GM04503 (cell line): Measurements from ENCODE around the gene ETV6.
A peak's percentile ranks its signal among the peaks of the same experiment; 100 is the strongest.
"Not testable (repeated sequence)": the region's sequence is repeated elsewhere in the genome, so short reads cannot be mapped to it uniquely, and the experiment has no call there.

Experiments
- DNase-seq: peaks from one replicate; pipeline ENCODE4 v3.0.0-alpha.2; 2012; ENCODE audit warnings: low read depth

The ETV6 gene

DNA sequence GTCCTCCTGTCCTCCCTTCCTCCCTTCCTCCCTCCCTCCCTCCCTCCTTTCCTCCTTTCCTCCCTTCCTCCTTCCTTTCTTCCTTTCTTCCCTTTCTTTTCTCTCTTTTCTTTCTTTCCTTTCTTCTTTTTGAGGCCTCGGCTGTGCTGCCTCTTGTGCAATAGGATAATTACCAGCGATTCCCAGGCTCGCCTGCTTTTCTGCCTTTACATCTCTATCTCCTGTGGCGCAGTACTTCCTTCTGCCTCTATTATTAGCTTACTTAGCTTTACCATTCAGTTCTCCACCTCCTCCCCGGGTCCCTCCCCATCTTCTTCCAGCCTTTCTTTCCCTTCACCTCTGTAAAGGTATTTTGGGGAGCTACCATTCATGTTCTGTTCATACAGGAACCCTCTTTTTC lies 19.9 kb downstream of the ETV6 start:
- no peak for DNase-seq

DNA sequence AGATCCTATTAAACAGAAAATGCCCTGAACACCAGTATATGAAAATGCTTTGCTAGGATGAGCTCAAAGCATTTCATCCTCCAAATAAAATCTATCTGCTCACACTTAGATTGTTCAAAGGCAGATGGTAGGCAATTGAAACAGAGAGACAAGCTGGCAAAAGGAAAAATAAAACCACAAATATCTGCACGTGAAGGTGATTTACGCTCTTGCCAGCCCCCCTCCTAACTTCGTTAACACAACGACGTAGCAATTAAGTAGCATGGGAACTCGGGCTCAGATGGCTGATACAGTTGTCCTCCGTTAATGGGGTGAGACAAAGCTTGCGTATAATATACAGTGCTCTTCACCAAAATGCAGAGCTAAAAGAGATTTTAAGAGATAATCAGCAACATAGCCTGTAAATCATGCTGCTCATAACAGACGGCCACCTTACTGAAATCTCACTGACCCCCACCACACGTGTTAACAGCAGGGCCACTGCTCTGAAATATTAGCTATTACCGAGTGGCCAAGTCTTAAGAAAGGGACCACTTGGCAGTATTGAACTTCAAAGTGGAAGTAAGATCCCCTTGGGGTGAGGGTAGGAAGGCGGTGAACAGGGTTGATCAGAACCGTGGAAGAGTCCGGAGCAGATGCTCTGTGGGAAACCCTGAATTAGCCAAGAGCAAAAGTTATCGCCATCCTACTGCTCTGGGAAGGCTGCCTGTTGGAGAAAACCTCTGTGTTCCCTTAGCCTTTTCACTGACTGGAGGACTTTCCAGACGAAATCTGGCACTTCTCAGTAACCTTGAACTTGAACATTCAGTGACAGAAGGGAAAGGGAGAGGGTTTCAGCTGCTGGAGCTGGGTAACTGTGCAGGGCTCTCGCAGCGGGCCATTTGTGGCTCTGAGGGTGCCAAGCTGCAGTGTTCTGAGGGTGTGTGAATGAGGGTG lies 23.1 kb downstream of the ETV6 start:
- DNase-seq, result no peak

DNA sequence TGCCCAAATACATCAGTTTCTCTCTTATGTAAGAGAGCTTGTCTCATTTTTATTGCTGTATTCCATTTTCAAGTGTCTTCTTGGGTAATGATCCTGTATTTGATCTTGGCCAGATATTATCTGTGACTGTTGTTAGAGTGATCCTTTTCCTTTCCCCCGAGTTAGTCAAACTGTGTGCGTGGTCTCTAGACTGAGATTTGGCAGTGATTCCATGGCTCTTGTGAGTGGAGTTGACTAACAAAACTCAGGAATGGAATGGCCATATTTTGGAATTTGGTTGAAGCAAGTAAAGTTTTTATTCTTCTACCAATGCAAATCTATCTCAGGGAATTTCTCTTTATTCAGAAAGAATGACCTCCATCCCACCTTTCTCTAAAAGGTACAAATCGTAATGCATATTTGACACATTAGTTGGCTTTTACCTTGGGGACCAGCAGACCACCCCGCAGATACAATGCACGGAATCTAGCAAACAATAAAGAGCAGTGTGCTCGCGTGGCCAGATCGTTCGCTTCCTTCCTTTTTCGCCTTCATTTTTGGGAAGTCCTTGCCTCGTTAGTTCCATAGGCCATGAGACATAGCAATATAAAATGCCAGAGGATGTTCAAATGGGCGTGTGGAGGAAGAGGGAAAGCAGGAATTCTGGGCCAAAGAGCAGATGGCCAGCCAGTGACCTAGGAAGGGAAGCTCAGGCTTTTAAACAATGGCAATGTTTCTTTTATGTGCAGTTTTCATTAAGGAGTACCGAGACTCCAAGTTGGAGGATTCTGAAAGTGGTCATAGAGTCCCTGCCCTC lies 24.4 kb downstream of the ETV6 start:
- DNase-seq, result no peak

DNA sequence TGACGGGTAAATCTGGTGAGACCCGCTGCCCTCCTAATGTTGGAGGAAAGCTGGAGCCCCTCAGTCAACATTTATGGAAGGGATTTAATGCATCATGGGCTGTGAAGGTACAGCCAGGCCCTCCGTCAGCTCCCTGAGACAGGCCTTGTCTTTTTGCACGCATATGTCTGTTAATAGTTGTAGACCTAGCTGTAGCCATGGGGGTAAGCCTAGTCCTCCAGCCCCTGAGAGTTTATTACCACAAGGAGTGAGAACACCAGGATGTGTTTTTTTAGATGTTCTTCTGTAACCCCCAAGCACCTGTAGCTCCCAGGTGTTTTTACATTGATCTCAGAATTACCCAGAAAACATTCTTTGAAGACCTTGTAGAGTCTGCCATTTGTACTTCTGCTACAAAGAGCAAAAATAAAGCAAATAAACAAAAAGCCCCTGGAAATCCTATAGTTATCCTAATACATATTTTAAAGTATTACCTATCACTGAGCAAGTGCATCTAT lies 25.5 kb downstream of the ETV6 start:
- DNase-seq, result no peak

DNA sequence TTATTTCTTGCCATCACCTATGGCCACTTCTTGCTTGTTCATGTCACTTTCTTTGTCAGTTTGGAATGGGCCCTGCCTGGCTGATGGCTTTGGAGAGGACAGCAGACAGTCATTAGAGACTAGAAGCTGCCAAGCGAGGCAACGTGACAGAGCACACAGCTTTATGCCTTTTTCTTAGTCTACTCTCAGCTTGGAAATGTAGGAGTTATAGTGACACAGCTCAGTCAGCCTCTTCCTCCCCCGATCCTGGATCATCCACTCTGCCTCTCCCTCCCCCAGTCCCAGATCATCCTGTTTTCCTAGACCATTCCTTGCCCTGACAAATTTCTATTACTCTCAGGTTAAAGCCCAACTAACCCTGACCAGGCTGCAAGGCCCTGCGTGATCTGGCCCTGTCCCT lies 26.6 kb downstream of the ETV6 start:
- DNase-seq, result no peak

DNA sequence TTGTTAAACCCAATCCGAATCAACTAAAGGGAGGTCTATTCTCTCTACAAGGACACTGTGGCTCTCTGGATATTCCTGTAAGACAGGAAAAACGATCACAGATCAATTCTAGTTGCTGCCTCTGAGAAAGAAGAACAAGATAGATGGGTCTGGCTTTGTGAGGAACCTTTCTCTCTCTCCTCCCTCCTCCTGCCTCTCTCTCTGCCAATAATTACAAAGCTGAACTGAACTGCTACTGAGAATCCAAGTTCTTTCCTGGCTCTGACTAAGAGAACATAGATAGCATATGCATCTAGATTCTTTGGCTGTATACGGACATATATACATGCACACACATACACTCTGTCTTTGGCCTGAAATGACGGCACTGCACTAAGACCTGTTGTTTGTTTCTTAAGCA lies 27.6 kb downstream of the ETV6 start:
- DNase-seq, result no peak

DNA sequence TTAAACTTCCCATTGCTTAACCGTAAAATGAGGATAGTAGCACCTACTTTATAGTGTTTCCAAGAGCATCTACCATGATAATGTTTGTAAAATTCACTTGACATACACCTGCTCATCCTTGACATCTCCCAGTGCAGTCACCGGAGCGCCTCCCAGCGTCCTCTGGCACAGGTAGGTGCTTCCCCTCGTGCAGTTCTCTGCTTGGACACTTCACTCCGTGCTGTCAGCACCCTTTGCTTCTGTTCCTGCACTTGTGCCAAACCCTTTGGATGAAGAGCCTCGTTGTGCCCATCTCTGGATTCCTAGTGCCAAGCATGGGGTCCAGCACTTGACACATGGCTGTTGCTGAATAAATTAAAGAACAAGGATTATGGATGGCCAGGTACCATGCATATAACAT lies 28.3 kb downstream of the ETV6 start:
- no peak for DNase-seq

DNA sequence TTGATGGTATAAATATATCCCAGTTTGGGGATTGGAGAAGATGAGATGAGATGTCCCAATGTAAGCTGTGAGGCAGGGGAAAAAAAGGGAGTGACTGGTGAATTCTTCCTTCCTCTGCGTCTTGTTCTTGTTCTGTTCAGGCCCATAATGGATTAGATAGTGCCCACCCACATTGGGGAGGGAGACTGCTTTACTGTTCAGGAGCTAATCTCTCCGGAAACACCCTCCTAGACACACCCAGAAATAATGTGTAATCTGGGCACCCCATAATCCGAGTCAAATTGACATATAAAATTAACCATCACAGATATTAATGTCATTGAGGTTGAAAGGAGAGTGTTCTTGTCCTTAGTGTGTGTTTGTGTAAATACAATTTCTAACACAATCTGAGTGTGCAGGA lies 29.3 kb downstream of the ETV6 start:
- DNase-seq, result no peak

DNA sequence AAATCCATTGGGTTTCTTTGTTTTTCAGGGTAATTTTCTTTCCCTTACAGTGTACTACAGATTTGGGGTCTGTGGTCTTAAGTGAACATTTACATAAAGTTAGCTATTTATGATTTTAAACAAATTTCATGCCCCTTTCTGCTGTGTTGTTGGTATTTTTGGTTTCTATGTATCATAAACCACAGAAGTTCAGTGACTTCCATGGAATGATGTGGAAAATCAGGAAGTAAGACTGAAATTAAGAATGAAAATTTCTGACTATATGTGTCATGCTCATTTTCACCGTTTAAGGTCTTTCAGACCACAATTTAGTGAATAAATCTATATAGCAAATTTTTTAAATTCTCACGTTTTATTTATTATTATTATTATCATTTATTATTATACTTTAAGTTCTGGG lies 31.7 kb downstream of the ETV6 start:
- DNase-seq, result no peak

DNA sequence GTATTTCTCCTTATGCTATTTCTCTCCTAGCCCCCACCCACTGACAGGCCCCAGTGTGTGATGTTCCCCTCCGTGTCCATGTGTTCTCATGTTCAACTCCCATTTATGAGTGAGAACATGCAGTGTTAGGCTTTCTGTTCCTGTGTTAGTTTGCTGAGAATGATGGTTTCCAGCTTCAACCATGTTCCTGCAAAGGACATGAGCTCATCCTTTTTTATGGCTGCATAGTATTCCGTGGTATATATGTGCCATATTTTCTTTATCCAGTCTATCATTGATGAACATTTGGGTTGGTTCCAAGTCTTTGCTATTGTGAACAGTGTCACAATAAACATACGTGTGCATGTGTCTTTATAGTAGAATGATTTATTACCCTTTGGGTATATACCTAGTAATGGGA lies 32.2 kb downstream of the ETV6 start:
- not testable (repeated sequence) for DNase-seq

DNA sequence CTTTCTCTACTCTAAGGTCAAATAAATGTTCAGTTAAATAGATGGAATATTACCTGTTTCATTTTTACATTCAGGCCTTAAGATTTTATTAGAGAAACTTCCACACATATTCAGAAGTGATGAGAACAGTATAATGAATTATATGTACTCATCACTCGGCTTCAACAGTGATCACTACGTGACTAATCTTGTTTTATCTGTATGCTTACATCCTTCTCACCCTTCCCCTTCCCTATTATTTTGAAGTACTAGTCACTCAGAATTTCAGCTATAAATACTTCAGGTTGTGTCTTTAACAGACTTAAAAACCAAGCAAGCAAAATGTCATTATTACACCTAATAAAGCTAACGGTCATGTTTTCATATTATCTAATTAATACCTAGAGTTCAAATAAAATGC lies 34.9 kb downstream of the ETV6 start:
- DNase-seq, result no peak

DNA sequence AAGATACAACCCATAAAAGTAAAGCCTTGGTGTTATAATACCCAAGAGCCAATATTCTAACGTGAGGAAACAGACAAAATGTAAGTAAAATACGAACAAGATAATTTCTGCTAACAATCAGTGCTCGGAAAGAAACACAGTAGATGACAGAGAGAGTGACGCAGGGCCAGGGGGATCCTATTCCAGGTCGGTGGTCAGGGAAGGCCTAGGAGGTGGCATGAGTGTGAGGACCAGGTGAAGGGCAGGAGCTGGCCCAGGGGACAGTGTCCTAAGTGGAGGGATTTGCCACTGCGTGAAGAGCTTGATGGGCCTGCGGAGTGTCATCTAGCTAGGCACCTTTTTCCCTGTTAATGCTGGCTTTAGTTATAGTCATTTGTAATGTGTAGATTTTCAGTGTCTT lies 35.3 kb downstream of the ETV6 start:
- DNase-seq, result no peak

DNA sequence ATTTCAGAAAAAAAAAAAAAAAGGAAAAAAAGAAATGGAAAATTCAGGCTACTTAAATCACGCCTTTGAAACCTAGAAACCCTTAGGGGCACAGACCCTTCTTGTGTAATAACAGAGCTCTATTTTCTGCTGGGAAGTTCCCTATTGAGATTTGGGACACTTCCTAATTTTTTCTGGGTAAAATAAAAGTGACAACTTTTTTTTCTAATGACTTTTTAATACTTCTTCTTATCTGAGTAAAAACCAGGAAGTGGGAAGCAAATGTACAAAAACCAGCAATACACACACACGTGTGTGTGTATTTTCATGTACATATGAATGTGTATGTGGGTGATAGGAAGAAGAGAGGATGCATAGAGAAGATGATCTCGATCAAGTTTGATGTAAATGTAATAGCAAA lies 35.8 kb downstream of the ETV6 start:
- DNase-seq, result no peak

DNA sequence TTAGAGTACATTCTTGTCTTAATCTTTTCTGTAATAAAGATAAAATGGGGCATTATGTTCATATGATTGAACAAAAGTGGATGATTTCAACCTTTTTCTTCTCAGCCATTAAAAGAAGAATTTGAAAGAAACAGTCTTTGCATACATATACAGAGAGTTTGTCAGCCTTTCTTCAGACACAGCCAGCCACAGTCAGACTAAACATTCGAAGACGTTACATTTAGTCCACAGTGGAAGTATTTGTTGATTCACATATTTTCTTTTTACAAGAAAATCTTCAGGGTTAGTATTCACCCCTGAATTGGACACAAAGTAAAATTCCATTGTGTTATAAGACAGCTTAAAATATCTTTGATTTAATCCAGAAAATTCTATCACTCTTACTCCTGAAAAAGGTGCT lies 36.2 kb downstream of the ETV6 start:
- no peak for DNase-seq

DNA sequence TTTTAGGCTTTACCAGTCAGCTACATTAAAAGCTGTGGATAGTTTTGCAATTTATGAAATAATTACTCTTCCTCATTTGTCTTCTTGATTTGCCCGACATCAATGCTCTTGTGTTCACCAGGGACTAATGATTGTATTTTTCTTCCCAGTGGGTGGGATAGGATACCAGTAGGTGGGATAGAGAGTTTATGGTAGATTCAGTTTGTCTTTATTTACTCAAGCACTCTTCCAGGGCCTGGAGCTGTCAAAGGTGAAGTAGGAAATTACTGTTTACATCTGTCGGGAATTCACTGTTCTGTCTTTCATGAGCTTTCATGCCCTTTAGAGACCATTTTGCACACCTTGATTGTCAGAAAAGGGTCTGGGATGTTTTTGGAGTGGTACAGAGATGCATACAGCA lies 36.6 kb downstream of the ETV6 start:
- no peak for DNase-seq

DNA sequence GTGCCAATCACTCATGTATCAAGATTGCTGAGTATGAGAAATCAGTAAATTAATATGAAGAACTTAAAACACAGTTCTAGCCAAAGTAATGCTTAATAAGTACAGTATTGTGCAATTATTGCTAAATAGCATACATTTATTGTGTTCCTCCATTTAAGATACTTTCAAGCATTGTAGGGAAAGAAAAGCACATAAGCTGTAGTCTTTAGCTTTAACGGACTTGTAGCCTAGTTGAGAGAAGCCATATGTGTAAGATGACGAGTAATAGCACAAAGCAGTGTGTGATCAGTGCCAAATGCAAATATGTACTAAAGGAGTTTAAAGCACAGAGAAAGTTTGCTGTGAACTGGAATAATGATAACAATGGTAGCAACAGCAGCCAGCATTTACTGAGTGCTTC lies 38.1 kb downstream of the ETV6 start:
- DNase-seq, result no peak

DNA sequence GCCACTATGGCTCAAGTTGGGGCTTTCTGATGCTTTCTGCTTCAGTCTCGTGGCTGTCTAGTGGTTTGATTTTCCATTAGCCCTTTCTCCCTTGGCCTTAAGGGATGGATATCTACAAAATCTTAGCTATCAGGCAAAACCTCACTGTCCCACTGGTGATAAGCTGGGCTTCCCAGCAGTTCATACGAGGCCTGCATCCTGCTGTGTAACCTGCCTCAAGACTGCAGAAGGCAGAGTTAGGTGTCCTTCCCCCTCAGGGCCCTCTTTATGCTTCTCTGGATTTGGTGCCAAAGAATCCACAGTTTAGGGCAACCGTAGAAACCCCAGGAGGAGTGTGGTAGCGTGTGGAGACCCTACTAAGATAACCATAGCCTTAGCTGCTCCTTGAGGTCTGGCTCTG lies 38.9 kb downstream of the ETV6 start:
- DNase-seq, result no peak

DNA sequence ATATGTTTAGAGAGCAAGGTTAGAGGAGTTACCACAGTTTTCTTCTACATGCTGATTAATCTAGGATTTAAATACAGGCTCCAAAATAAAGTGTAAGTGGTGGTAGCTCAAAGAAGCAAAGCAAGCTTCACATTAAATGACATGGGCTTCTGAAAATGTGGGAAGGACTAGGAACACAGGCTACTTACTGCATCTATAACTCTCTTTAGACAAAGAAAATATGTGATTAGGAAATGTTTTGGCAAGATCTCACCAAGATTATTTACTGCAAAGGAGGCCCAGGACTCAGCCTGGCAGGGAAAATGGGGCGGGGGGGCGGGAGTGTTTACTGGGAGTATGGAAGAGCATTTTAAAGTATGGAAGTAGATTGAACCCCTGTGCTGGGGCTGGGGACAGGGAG lies 39.4 kb downstream of the ETV6 start:
- peak; percentile 33 for DNase-seq

DNA sequence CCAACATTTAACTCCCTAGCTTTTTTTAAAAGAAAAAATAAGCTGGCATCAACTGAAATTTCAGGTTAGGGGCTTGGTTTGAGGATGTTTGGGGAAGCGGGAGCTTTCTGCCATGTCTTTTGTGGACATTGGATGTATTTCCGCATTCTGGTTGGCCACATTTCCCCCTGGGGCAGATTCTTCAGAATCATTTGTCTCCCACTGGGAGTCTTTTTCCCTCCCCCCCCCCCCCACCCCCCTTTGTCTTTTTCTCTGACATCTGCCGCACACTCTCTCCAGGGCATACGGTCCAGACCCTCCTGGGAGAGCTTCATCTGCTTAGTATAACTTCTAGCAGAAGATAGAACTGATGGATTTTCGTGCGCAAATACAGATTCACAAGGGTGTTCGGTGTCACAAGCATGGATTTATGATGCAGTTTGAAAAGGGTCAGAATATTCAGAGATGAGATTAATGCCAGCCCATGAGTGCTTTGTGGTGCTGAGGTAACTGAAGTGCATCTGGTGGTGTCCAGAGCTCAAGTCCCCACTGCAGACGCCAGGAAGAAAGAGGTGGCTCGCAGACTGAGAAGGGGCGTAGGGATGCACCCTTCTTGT lies 40.2 kb downstream of the ETV6 start:
- DNase-seq, result no peak

DNA sequence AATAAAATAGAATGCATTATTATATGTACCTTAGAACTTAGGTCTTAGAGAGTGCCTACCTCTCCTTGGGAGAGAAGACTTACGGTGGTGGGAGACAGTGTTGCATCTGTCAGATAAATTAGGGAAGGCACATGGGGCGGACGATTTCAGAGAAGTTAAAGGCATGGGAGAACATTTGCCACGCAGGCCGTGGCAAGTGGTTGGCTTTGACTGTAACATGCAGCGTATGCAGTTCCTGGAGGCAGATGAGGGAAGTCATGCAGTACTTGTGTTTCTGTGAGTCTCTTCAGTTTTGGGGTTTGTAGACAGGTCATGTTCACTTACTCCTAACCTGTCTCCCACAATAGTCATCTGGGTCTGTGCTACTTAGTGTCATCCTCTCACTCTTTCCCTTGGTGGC lies 43.6 kb downstream of the ETV6 start:
- DNase-seq, result no peak

DNA sequence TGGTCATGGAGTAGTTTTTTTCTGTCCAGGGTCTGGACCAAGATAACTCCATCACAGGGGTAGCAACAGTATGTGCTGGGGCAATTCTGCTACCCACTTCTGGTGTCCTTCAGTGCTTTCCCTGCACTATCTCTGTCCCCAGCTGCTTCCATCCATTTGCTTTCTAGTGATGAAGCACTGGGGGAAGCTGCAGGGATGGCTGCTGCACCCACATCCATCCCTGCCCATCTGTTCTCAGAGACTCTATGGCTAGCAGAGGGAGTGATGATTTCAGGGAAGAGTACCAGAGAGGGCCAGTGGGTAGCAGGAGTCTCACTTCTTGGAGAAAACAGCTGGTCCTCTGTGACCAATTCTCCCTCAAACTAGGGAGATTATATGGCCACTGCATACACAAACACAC lies 44.1 kb downstream of the ETV6 start:
- no peak for DNase-seq

DNA sequence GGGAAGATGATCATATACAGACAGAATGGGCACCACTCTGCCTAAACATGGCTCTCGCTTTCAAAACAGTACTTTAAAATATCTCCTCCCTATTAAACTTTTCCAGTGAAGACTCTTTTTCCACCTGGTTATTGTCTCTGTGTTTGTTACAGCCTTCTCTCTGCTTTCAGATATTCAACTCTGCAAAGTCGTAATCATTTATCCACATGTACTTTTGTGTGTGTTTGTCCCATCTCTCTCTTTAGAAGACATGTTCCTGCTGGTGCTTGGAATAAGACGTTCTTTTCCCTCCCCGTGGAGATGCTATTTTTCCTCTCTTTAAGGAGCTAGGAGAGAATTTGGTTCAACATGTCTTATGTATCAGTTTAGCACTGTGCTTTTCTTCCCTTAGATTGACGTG lies 45.1 kb downstream of the ETV6 start:
- DNase-seq, result no peak

DNA sequence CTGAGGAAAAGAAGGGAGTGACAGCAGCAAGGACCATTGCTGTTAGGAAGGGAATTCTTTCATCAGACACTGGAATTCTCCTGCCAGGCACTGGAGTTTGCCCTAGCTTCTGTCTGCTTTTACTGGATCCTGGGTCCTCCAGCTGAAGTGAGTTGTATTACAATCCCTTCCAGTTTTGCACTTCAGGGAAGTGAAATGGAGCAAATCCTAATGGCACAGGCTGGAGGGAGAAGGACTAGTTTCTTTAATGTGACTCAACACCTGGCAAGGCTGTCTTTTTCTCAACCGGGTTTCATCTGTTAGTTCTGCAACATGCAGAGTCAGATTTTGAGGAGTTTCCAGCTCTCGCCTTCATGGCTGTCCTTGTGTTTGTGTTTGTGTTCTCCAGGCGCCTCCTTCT lies 45.8 kb downstream of the ETV6 start:
- DNase-seq, result no peak
